ENCODE measurements around the gene MGAT5.

The MGAT5 gene

DNA sequence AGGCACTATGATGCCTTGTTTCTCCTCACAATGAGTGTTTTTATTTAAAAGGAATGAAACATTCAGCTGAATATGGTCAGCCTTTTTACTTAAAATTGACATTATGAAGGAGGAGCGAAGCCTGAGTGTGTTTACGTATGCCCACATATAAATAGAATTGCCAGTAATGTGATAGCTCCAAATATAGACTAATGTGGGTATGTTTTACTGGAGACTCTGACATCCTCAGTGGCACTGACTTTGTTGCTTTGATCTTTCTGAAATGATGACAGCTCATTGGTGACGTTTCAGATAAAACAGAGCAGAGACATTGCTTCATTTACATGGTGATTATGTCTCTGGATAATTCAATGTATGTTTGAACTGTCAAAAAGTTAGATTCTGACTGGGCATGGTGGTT lies 167.0 kb downstream of the MGAT5 start:
- no peaks in the 10 kb centered on the region for H3K4me1 ChIP-seq (ENCODE audit: low read length)
- TF ChIP-seq, protein P1, sequence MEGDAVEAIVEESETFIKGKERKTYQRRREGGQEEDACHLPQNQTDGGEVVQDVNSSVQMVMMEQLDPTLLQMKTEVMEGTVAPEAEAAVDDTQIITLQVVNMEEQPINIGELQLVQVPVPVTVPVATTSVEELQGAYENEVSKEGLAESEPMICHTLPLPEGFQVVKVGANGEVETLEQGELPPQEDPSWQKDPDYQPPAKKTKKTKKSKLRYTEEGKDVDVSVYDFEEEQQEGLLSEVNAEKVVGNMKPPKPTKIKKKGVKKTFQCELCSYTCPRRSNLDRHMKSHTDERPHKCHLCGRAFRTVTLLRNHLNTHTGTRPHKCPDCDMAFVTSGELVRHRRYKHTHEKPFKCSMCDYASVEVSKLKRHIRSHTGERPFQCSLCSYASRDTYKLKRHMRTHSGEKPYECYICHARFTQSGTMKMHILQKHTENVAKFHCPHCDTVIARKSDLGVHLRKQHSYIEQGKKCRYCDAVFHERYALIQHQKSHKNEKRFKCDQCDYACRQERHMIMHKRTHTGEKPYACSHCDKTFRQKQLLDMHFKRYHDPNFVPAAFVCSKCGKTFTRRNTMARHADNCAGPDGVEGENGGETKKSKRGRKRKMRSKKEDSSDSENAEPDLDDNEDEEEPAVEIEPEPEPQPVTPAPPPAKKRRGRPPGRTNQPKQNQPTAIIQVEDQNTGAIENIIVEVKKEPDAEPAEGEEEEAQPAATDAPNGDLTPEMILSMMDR (IDR thresholded peaks at IDR 0.05; ENCODE audit: low read depth, low read length), result no peak
- no peak for TF ChIP-seq EZH2phosphoT487 (IDR thresholded peaks at IDR 0.05; ENCODE audit: low read depth)

DNA sequence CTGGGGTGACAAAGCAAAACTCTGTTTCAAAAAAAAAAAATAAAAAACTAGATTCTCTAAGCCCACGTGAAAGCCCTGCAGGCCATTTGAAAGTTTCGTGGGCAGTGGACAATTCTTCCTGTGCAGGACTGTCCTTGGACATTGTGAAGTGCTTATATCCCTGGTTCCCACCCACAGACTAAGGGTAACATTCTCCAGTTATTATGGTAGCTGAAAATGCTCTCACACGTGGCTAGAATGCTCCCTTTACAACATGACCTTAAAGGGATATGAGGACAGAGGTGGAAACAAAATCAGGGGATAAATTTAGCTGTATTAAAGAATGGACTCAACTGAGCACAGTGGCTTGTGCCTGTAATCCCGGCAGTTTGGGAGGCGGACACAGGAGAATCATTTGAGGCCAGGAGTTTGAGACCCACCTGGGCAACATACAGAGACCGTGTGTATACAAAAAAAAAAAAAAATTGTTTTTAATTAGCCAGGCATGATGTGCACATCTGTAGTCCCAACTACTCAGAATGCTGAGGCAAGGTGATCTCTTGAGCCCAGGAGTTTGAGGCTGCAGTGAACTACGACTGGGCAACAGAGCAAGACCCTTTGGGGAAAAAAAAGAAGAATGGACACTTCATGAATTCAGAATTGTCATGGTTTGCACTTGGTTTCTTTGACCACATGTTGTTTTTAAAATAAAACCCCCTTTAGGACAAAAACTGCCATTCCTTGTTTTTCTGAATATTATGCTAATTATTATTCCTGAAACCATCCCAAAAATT lies 167.9 kb downstream of the MGAT5 start:
- Histone ChIP-seq H3K27me3 (ENCODE audit: low read depth, low read length) (no peaks in the 10 kb centered on the region), H3K9me3 (ENCODE audit: insufficient read depth, low read length) (no peaks in the 10 kb centered on the region), H3K4me1 (ENCODE audit: low read length) (no peaks in the 10 kb centered on the region), H3K27ac (ENCODE audit: low read length) (no peak overlapping the region), H3K9ac (ENCODE audit: low read length) (no peak overlapping the region), H3K79me2 (ENCODE audit: low read length) (no peaks in the 10 kb centered on the region), H3K4me2 (ENCODE audit: low read length) (no peak overlapping the region), H3K4me3 (ENCODE audit: low read length) (no peak overlapping the region), H3K36me3 (replicated peaks; ENCODE audit: low read depth, low read length) (no peaks in the 10 kb centered on the region), H2AFZ (ENCODE audit: low read depth, low read length) (no peak overlapping the region), H4K20me1 (ENCODE audit: insufficient read depth, low read length) (no peaks in the 10 kb centered on the region)
- TF ChIP-seq, protein P1 (IDR thresholded peaks at IDR 0.05; ENCODE audit: low read depth, low read length), result no peak
- no peak for TF ChIP-seq EZH2phosphoT487 (IDR thresholded peaks at IDR 0.05; ENCODE audit: low read depth)

More for the DNA sequence above, 167.0 kb downstream of the MGAT5 start:
- no peaks in the 10 kb centered on the region for H4K20me1 ChIP-seq (ENCODE audit: insufficient read depth, low read length)
- no peak overlapping the region for H2AFZ ChIP-seq (ENCODE audit: low read depth, low read length)
- no peaks in the 10 kb centered on the region for H3K9me3 ChIP-seq (ENCODE audit: insufficient read depth, low read length)
- H3K4me3 ChIP-seq (ENCODE audit: low read length), result no peak overlapping the region
- no peaks in the 10 kb centered on the region for H3K27me3 ChIP-seq (ENCODE audit: low read depth, low read length)
- no peak overlapping the region for H3K9ac ChIP-seq (ENCODE audit: low read length)
- no peaks in the 10 kb centered on the region for H3K36me3 ChIP-seq (replicated peaks; ENCODE audit: low read depth, low read length)
- no peak overlapping the region for H3K27ac ChIP-seq (ENCODE audit: low read length)
- H3K4me2 ChIP-seq (ENCODE audit: low read length), result no peak overlapping the region
- no peaks in the 10 kb centered on the region for H3K79me2 ChIP-seq (ENCODE audit: low read length)

DNA sequence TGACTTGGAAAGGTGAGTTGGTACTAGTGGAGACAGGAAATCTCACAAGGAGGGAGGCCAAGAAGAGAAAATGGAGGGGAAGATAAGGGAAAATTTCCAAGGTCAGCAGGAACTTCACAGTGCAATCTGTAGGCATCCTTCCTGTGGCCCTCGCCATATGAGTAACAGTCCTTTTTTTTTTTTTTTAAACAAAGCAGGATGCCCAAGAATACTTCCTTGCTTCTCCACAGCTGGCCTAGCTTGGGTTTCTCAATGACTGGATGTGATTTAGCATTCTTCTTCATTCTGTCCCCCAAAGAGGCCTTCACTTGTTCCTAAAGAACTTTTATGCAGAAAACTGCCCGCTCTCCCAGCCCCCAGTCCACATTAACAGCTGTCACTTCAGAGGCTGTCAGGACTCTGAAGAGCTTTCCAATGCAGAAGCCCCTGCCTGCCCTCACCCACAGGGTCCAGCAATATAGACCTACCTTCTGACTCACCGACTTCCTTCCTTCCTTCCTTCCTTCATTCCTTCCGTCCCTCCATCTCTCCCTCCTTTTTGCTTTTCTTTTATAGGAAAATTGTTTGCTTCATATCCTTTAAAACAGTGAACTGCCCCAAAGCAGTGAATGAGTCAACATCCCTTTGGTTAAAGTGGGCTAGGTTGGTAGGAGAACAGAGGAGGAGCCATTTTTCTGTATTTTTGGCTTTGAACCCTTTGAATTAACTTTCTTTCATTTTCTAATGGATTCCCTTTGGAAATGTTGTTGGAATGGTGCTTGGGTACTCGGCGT lies 172.0 kb downstream of the MGAT5 start:
- Histone ChIP-seq H4K20me1 (ENCODE audit: insufficient read depth, low read length) (no peaks in the 10 kb centered on the region), H3K4me2 (ENCODE audit: low read length) (no peak overlapping the region), H3K79me2 (ENCODE audit: low read length) (no peaks in the 10 kb centered on the region), H3K27ac (ENCODE audit: low read length) (no peak overlapping the region), H3K4me3 (ENCODE audit: low read length) (no peak overlapping the region), H3K9ac (ENCODE audit: low read length) (no peak overlapping the region), H3K9me3 (ENCODE audit: insufficient read depth, low read length) (no peaks in the 10 kb centered on the region), H3K27me3 (ENCODE audit: low read depth, low read length) (no peaks in the 10 kb centered on the region), H2AFZ (ENCODE audit: low read depth, low read length) (no peak overlapping the region), H3K36me3 (replicated peaks; ENCODE audit: low read depth, low read length) (no peaks in the 10 kb centered on the region), H3K4me1 (ENCODE audit: low read length) (no peaks in the 10 kb centered on the region)
- no peak for TF ChIP-seq EZH2phosphoT487 (IDR thresholded peaks at IDR 0.05; ENCODE audit: low read depth)
- TF ChIP-seq, protein P1 (IDR thresholded peaks at IDR 0.05; ENCODE audit: low read depth, low read length), result no peak

DNA sequence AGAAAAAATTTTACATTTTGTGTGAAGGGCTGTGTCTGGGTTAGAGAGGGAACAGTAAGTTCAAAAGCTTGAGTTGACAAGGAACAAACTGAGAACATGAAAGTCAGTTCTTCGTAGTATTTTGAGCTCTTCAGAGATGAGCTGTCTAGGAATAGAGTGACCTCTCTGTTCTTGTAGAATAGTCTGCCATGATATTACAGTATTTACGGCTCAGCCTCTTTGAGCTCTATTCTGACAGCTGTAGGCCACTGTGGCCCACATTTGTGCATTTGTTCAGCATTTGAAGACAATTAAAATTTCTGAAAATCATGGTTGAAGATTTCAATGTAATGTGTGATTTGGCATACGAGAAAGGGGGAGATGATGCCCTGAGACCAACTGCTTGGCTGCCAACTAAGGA lies 172.8 kb downstream of the MGAT5 start:
- TF ChIP-seq EZH2phosphoT487 (IDR thresholded peaks at IDR 0.05; ENCODE audit: low read depth), result no peak
- TF ChIP-seq, protein P1 (IDR thresholded peaks at IDR 0.05; ENCODE audit: low read depth, low read length), result no peak
- Histone ChIP-seq H3K9ac (ENCODE audit: low read length) (no peak overlapping the region), H3K4me3 (ENCODE audit: low read length) (no peak overlapping the region), H3K79me2 (ENCODE audit: low read length) (no peaks in the 10 kb centered on the region), H2AFZ (ENCODE audit: low read depth, low read length) (no peak overlapping the region), H4K20me1 (ENCODE audit: insufficient read depth, low read length) (no peaks in the 10 kb centered on the region), H3K4me2 (ENCODE audit: low read length) (no peak overlapping the region), H3K9me3 (ENCODE audit: insufficient read depth, low read length) (no peaks in the 10 kb centered on the region), H3K36me3 (replicated peaks; ENCODE audit: low read depth, low read length) (no peaks in the 10 kb centered on the region), H3K27me3 (ENCODE audit: low read depth, low read length) (no peaks in the 10 kb centered on the region), H3K4me1 (ENCODE audit: low read length) (no peaks in the 10 kb centered on the region), H3K27ac (ENCODE audit: low read length) (no peak overlapping the region)

Measured in OCI-LY3 (cell line).